HG03159 (cell line): ENCODE results near the gene ZNF646.
A peak's percentile ranks its signal among the peaks of the same experiment; 100 is the strongest.

Source experiments
- ATAC-seq: cut with Tn5 transposase; IDR thresholded peaks from one replicate; pipeline ENCODE4 v1.9.1; 2021; ENCODE audit warnings: mild to moderate bottlenecking, moderate library complexity; ENCODE audit not compliant: unreplicated experiment

ZNF646 gene

GRCh38 chr16:31073970-31074813 is at the start of gene ZNF646, which contains the start of gene ZNF668:
ZNF646 (plus strand) TSS chr16:31074422; CDS start chr16:31076325, 1,903 bp downstream.
ZNF668 (minus strand) TSS chr16:31074240; CDS start chr16:31064459, 9,781 bp downstream.
- ATAC-seq, result peak; percentile 78

- no peak for ATAC-seq
These were observed 48.9 kb upstream of the ZNF646 start for GRCh38 chr16:31025339-31025738.

- ATAC-seq, result no peak
These were observed 45.0 kb upstream of the ZNF646 start for GRCh38 chr16:31029272-31029671.

- ATAC-seq, result no peak
These were observed 42.9 kb upstream of the ZNF646 start for GRCh38 chr16:31031276-31031675.

- ATAC-seq, result peak; percentile 70
These were observed 41.2 kb upstream of the ZNF646 start, which contains the start of gene STX4 for GRCh38 chr16:31032736-31033708. STX4 (plus strand) TSS chr16:31033558; CDS start chr16:31033806, 248 bp downstream.

- ATAC-seq, result peak; percentile 53
These were observed 40.3 kb upstream of the ZNF646 start for GRCh38 chr16:31033709-31034492.

- no peak for ATAC-seq
These were observed 37.5 kb upstream of the ZNF646 start for GRCh38 chr16:31036691-31037090.

GRCh38 chr16:31038993-31039392 is 35.2 kb upstream of the ZNF646 start:
- no peak for ATAC-seq

GRCh38 chr16:31042866-31043265 is 31.4 kb upstream of the ZNF646 start:
- ATAC-seq, result no peak

- no peak for ATAC-seq
These were observed 30.9 kb upstream of the ZNF646 start for GRCh38 chr16:31043352-31043751.

- ATAC-seq, result no peak
These were observed 30.2 kb upstream of the ZNF646 start for GRCh38 chr16:31043898-31044481.

GRCh38 chr16:31050280-31051030 is 23.8 kb upstream of the ZNF646 start:
- no peak for ATAC-seq

- ATAC-seq, result no peak
These were observed 22.1 kb upstream of the ZNF646 start for GRCh38 chr16:31052114-31052513.

GRCh38 chr16:31055613-31056012 is 18.6 kb upstream of the ZNF646 start:
- no peak for ATAC-seq

- ATAC-seq, result no peak
These were observed 13.0 kb upstream of the ZNF646 start for GRCh38 chr16:31061126-31061812.

- ATAC-seq, result no peak
These were observed 12.3 kb upstream of the ZNF646 start for GRCh38 chr16:31061813-31062440.

GRCh38 chr16:31063495-31063842 is 10.8 kb upstream of the ZNF646 start:
- ATAC-seq, result no peak

- no peak for ATAC-seq
These were observed 10.2 kb upstream of the ZNF646 start for GRCh38 chr16:31063843-31064611.
